ENCODE results near the gene FLT4. TPM values are rescaled to one million over a fixed set of nuclear protein-coding genes. Genes with fewer than 3 reads are reported as not detected.

FLT4 gene
- total RNA-seq, 1 donor from 2014 or later, result 289 TPM

DNA sequence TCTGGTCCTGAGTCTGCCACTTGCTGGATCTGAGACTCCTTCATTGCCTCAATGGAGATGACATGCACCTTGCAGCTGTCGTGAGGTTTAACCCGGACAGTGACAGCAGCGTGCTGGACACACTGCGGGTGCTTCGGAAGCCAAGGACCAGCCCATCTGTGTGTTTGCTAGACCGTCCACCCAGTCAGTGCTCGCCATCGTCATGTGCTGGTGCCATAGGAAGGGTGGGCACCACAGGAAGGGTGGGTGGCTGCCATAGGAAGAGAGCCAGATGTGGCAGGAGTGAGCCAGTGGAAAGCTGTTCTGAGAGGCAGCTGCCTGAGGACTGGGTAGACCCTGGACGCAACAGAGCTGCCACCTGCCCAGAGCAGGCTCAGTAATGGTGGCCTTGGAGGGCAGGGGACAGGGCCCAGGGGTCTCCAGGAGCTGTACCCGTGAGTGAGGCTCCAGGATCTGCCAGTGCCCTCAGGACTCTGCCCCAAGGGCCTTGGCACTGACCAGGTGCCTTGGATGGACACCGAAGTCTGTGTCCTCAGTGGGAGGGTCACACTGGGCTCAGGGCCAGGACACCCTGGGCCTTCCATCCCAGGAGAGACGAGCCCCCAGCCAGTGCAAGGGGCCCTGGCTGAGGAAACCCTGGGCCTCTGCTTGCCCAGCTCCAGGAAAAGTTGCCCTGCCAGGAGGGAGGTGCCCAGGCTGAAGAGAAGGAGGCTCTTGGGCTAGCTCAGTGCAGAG is 21.8 kb downstream of the FLT4 start:
- no peak for DNase-seq (ENCODE audit: low read depth in 2 of 2)

DNA sequence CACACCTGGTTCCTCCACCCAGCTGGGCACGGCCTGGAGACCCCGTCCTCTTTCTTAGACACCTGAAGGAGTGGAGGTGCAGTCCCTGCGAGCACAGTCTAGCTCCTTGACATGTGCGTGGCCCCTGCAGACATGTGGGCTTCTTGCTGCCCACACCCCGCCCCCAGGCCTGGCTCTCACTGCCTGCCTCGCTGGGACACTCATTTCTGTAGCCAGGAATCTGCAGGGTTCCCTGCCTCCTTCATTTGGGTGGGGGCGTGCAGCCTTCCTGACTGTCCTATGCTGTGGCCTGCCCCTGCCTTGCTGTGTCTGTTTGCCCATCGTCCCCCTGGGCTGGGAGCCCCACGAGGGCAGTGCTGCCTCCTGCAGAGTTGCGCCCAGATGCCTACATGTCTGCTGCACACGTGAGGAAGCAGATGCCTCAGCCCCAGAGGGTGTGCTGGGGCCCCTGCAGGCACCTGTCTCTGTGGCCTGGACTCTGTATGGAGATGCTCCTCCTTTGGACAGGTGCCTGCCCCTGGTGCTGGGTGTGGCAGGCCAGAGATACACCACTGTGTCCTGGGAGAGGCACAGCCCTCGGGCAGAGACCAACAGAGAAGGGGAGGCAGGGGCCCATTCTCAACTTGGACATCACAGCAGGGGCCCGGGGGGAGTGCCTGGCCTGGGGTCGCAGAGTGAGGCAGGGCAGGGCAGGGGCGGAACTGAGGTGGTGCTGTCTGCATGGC is 22.6 kb downstream of the FLT4 start:
- DNase-seq (ENCODE audit: low read depth in 2 of 2), result no peak

GRCh38 chr5:180625791-180626660 is 23.4 kb downstream of the FLT4 start:
- DNase-seq (ENCODE audit: low read depth in 2 of 2), result no peak

DNA sequence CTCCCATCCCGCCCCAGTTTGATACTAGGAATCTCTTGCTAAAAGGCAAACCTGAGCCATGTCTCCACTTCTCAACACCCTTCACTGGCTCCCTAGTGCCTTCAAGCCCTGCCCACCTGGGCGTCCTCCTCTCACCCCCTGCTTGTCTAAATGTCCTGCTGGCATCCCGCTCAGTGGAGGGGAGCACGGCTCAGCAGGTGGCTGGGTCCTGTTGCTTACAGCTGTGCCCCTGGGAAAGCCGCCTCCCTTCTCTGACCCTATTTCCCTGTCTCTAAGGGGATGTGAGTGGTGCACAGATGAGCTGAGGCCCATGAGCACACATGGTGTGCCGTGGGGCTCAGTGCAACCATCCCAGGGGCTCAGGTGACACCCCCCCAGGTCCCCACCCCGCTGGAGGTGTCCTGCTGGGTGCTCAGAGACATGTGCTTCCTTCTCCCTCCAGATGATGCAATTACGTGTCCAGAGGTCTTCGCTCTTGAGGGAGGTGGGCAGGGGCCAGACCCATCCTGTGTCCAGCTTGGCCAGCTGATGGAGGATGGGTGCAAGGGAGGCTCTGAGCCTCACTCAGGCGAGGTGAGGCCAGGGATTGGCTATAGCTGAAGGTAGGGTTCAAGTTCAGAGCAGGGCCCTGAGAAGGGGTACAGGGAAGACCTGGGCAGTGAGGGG is 24.1 kb downstream of the FLT4 start:
- DNase-seq (ENCODE audit: low read depth in 2 of 2), result no peak

GRCh38 chr5:180624587-180624986 is 24.8 kb downstream of the FLT4 start:
- DNase-seq (ENCODE audit: low read depth in 2 of 2), result peak in 1 of 2 donors; percentile 45

DNA sequence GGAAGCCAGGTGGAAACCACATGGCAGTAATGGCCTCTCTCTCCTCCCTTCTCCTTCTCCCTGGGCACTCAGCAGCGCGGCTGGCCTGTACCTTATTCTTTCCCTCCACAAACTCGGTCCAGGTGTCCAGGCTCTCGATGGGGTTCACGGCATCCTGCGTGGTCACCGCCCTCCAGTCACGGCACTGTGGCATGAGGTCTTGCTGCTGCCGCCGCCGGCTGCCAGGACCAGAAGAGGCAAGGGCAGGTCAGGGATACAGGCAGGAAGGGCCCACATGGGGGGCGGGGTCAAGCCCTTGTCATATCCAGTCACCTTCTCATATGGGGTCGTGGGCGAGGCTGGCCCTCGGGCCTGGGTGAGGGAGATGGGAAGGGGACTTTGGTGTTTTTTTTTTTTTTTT is 25.6 kb downstream of the FLT4 start:
- DNase-seq (ENCODE audit: low read depth in 2 of 2), result no peak

DNA sequence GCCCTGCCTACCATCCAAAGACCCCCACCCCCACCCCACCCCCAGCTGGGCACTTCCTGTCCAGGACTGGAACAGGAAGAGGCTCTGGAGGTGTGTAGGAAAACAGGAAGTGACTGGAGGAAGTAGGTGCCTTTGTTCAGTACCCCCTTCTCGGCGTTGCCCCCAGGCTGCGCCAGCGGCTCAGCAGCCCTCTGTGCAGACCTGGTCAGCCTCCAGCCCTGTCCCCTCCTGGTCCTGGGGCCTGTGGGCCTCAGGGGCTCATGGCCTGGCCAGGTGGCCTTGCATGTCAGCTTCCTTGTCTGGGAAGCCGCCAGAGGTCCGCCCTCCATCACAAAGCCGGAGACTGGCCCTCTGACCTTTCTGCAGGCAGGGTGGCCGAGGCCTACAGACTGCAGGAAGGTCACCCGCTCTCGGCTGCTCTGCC is 26.0 kb downstream of the FLT4 start:
- peak; percentile 16 to 87 for DNase-seq (ENCODE audit: low read depth in 2 of 2)

- peak in 1 of 2 donors; percentile 36 for DNase-seq (ENCODE audit: low read depth in 2 of 2)
Measured at GRCh38 chr5:180622910-180623309, 26.5 kb downstream of the FLT4 start.

DNA sequence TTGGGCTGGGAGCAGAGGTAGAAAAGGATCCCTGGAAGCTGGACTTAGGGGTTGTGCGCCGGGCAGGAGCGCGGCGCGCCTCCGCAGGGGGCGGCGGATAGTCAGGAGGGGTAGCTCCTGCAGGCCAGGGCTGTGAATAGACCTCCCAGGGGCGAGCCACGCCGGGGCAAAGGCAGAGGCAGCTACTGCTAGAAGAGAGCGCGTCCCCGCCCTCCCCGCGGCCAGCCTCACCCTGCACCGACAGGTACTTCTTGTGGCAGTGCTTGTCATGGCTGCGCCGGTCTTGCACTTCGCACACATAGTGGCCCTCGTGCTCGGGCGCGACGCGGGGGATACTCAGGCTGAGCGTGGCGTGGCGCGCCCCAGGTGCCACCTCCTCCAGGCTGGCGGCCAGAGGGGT is 28.1 kb downstream of the FLT4 start:
- no peak for DNase-seq (ENCODE audit: low read depth in 2 of 2)

DNA sequence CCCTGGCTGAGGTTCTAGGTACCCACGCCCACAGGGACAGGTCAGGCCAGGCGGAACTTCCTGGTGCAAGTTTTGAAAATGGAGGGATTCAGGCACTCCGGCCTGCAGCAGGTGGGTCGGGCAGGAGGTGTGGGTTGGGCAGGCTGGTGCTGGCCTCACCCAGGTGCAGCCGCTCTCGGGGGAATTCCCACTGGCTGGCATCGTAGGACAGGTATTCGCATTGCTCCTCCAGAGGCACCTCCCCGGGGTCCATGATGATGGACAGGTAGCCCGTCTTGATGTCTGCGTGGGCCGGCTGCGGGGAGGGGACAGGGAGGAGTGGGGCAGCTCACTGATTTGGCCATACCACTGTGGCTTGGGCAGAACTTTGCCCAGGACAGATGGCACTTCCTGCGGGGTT is 29.4 kb downstream of the FLT4 start:
- DNase-seq (ENCODE audit: low read depth in 2 of 2), result no peak

DNA sequence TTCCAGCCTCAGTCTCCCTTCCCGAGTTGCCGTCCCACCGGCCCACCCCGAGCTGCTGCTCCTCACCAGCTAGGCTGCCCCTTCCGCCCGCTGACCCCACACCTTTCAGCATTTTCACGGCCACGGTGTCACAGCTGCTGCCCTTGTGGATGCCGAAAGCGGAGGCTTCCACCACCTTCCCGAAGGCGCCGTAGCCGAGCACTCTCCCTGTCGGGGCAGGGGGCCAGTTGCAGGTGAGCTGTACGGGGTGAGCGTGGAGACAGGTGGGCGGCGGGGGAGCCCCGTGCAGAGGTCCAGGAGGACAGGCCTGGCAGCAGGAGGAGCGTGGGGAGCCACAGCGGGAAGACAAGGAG is 29.9 kb downstream of the FLT4 start:
- DNase-seq (ENCODE audit: low read depth in 2 of 2), result no peak

- no peak for DNase-seq (ENCODE audit: low read depth in 2 of 2)
Measured at GRCh38 chr5:180618829-180619562, 30.4 kb downstream of the FLT4 start.

- no peak for DNase-seq (ENCODE audit: low read depth in 2 of 2)
Measured at GRCh38 chr5:180618487-180618828, 30.9 kb downstream of the FLT4 start.

GRCh38 chr5:180613814-180614188 is 35.6 kb downstream of the FLT4 start:
- no peak for DNase-seq (ENCODE audit: low read depth in 2 of 2)

DNA sequence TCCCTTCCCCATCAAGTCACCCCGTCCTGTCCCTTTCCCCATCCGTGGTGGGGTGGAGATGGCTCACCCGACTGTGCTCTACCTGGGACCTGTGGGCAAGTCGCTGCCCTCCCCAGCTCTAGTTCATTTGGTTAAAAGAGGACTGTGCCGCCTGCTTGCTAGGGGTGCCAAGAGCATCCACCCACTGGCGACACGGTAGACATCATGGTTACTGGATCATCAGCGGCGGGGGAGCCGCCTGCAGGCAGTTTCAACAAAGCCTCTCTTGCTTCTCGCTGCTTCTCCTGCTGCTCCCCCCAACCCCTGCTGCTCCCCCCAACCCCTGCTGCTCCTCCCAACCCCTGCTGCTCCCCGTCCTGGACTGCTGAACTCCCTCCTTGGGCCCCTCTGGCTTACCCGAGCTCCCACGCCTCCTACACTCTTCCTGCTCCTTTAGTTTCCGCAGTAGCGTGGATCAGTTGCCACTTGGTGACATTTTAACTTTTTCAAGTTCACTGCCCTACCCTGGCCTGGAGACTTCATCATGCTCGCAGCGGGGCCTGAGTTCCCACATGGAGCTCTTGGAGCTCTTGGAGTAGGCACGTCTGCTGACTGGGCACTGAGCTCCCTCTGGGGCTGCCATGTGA is 36.1 kb downstream of the FLT4 start:
- no peak for DNase-seq (ENCODE audit: low read depth in 2 of 2)

- DNase-seq (ENCODE audit: low read depth in 2 of 2), result no peak
Measured at GRCh38 chr5:180612683-180613082, 36.7 kb downstream of the FLT4 start.

GRCh38 chr5:180611140-180611850 is 38.1 kb downstream of the FLT4 start:
- DNase-seq (ENCODE audit: low read depth in 2 of 2), result peak in 1 of 2 donors; percentile 62

- DNase-seq (ENCODE audit: low read depth in 2 of 2), result no peak
Measured at GRCh38 chr5:180609817-180610550, 39.4 kb downstream of the FLT4 start.

DNA sequence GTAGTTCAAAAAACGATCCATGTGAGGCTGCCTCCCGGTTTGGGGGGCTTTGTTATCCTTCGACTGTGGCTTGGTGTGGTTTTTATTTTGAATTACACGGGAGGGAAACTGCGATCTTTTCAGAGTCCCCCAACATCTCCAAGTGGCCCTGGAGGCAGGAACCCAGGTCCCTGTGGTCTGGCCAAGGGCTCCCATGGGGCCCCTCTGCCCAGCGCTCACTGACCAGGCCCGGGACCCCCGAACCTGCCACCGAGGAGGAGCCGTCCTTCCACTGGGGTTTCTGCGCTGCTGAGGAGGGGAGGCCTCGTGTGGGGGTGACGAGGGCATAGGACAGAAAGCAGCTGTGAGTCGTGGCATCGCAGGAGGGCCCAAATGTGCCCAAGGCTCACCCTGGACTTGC is 40.0 kb downstream of the FLT4 start:
- no peak for DNase-seq (ENCODE audit: low read depth in 2 of 2)
